IMR-90 (cell line): Measurements from ENCODE around the gene OTUB2.

ENCODE experiments used
- CEBPB ChIP-seq: IDR thresholded peaks from 2 replicates; pipeline ENCODE4 v1.6.1; 2012; ENCODE audit warnings: low read depth, low read length, improper control_type of control experiment
- POLR2A ChIP-seq: IDR thresholded peaks from 2 replicates; pipeline ENCODE4 v1.6.1; 2012; ENCODE audit warnings: mild to moderate bottlenecking, low read depth, low read length
- TF ChIP-seq, protein P1 (sequence below): conservative IDR thresholded peaks from 2 replicates; pipeline ENCODE4 v1.5.1; 2012; ENCODE audit warnings: mild to moderate bottlenecking, low read depth, low read length, improper control_type of control experiment
- TF ChIP-seq, protein P2 (sequence below): fragments of 150-350 bp; IDR thresholded peaks from 2 replicates; pipeline ENCODE4 v1.6.1; 2017; ENCODE audit warnings: mild to moderate bottlenecking, antibody characterized with exemption, low read length, low read depth

DNA sequence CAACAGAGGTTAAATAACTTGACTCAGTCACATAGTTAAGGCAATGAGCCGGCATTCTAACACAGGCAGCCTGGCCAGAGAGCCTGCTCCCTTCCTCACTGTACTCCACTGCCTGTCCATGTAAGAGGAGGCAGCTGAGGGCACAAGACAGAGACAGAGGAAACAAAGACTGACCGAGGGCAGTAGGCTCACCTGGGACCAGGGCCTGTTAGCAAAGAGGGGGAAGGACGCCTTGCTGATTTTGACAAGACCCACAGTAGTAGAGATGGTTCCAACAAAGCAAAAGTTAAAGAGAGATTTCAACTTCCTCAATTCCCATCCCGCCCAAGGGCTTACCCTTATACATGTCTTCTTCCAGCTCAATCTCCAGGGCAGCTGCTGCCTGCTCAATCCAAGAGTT is 26.5 kb downstream of the OTUB2 start:
- TF ChIP-seq, protein P1, sequence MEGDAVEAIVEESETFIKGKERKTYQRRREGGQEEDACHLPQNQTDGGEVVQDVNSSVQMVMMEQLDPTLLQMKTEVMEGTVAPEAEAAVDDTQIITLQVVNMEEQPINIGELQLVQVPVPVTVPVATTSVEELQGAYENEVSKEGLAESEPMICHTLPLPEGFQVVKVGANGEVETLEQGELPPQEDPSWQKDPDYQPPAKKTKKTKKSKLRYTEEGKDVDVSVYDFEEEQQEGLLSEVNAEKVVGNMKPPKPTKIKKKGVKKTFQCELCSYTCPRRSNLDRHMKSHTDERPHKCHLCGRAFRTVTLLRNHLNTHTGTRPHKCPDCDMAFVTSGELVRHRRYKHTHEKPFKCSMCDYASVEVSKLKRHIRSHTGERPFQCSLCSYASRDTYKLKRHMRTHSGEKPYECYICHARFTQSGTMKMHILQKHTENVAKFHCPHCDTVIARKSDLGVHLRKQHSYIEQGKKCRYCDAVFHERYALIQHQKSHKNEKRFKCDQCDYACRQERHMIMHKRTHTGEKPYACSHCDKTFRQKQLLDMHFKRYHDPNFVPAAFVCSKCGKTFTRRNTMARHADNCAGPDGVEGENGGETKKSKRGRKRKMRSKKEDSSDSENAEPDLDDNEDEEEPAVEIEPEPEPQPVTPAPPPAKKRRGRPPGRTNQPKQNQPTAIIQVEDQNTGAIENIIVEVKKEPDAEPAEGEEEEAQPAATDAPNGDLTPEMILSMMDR = no peak
- TF ChIP-seq POLR2A = no peak
- TF ChIP-seq, protein P2, sequence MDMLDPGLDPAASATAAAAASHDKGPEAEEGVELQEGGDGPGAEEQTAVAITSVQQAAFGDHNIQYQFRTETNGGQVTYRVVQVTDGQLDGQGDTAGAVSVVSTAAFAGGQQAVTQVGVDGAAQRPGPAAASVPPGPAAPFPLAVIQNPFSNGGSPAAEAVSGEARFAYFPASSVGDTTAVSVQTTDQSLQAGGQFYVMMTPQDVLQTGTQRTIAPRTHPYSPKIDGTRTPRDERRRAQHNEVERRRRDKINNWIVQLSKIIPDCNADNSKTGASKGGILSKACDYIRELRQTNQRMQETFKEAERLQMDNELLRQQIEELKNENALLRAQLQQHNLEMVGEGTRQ = no peak
- no peak for TF ChIP-seq CEBPB
